Measurements from ENCODE around the gene EPN1.

Gene EPN1

GRCh38 chr19:55646889-55647731 is 27.9 kb upstream of the EPN1 start:
- no peak for DNase-seq (ENCODE audit: low spot score)

- DNase-seq (ENCODE audit: low spot score), result peak; percentile 72
Measured at GRCh38 chr19:55647732-55648584, 27.1 kb upstream of the EPN1 start, which contains the start of gene CCDC106. Gene CCDC106 (plus strand): TSS chr19:55648212. CDS start chr19:55649047, 835 bp downstream.

GRCh38 chr19:55648585-55649267 is 26.3 kb upstream of the EPN1 start:
- no peak for DNase-seq (ENCODE audit: low spot score)

- no peak for DNase-seq (ENCODE audit: low spot score)
Measured at GRCh38 chr19:55649268-55650125, 25.5 kb upstream of the EPN1 start.

DNA sequence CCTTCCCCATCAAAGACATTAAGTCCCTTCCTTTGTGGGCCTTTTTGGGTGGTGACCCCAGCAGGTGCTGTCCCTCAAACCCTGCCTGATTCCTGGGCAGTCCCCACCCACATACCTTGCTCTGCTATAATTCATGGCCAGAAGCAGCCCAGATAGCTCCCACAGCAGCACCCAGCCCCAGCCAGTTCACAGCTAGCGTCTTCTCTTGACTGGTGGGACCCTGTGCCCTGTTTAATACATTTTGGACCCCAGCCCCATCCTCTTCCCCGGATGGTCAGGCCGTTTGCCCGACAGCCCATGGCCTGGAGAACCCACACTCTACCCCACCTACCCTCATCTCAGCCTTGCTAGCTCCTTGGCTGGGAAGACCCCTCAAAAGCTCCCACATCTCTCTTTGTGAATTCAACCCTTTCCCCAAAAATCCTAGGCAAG is 24.9 kb upstream of the EPN1 start:
- DNase-seq (ENCODE audit: low spot score), result no peak

GRCh38 chr19:55650602-55651230 is 24.3 kb upstream of the EPN1 start:
- no peak for DNase-seq (ENCODE audit: low spot score)

DNA sequence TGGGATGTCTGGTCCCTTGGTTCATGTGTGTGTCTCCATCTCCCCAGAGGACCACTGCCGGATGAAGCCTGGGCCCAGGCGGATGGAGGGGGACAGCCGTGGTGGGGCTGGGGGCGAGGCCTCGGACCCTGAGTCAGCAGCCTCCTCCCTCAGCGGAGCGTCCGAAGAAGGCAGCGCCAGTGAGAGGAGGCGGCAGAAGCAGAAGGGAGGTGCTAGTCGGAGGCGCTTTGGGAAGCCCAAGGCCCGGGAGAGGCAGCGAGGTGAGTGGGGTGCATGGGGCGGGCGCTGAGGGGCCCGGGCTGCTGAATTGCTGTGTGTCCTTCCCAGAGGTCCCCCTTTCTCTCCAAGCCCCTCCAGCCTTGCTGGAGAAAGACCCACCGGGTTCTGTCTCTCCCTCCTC is 23.8 kb upstream of the EPN1 start:
- no peak for DNase-seq (ENCODE audit: low spot score)

DNA sequence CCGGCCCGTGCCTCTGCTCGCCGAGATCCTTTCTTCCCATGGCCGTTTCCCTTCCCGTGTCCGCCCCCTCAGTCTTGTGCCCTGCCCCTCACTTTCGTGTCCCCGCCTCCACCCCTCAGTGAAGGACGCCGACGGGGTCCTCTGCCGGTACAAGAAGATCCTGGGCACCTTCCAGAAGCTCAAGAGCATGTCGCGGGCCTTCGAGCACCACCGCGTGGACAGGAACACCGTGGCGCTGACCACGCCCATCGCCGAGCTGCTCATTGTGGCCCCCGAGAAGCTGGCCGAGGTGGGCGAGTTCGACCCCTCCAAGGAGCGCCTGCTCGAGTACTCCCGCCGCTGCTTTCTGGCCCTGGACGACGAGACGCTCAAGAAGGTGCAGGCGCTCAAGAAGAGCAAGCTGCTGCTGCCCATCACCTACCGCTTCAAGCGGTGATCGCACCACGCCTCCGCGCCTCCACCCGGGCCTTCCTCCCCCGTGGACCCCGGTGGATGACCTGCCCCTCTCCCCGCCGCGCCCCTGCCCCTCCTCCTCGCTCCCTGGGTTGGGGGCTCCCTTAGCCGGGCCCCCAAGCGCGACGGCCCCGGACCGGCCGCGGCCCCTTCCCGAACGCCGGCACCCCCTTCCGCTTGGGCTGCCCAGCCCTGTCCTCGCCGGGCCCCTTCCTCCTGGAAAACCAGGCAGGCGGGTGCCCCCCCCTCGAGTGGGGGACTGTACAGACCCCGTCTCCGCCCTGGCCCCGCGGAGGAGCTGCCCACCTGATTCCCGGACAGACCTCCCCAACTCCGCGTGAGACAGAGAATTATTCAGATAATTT is 22.5 kb upstream of the EPN1 start:
- no peak for DNase-seq (ENCODE audit: low spot score)

DNA sequence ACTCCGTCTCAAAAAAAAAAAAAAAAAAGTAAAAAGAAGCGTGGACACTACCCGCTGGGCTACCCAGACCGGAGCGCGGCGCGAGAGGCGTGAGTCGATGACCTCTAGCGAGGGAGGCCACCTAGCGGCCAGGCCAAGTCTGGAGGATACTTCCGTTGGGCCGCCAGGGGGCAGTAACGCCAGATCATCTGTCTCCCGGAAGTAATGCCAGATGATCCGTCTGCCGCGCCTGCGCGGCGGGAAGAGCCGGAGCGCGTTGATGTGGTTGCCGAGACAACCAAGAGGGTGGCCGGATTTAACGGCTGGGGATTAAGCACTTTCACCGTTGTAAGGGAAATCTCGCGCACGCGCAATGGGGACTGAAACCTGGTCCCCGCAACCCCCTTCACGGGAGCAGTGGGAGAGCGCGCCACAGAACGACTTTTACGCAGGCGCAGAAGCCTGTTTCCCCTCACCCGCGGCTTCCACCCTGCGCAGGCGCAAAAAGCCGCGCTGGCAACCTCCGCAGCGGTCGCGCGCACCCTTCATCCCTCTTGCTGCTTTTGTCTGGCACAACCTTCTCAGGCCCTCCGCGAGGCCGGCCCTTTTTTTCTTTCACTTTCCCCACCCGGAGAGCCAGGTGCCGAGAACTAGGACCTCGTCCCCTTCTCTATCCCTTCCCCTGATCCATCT is 21.2 kb upstream of the EPN1 start:
- DNase-seq (ENCODE audit: low spot score), result peak; percentile 97

DNA sequence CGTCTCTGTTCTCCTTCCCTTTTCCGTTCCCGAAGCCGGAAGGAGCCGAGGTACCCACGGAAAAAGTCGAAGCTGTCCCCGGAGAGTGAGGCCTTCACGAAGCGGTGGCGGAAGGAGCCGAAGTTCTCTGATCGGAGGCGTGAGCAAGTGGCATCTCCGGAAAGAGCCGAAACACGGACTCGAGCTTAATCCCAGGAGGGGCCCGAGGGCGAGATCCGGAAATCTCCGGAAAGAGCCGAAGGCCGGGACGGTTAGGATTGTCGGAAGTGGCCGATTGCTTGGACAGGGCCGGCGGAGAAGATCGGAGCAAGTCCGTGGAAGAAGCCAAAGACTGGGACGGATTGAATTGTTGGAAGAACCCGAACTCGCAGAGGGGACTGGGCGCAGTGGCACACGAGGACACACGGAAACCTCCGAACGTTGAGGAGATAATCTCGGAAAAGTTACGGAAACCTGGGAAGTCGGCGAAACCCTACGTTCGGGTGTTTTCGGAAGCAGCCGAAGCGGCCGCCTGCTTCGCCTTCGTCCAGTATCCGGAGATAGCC is 20.6 kb upstream of the EPN1 start:
- peak; percentile 95 for DNase-seq (ENCODE audit: low spot score)

- DNase-seq (ENCODE audit: low spot score), result peak; percentile 99
Measured at GRCh38 chr19:55654868-55655647, 20.0 kb upstream of the EPN1 start, which contains the start of gene U2AF2. Gene U2AF2 (plus strand): TSS chr19:55655035. CDS start chr19:55655105, 70 bp downstream.

GRCh38 chr19:55655648-55656040 is 19.4 kb upstream of the EPN1 start:
- DNase-seq (ENCODE audit: low spot score), result no peak

GRCh38 chr19:55656552-55656951 is 18.5 kb upstream of the EPN1 start:
- DNase-seq (ENCODE audit: low spot score), result no peak

DNA sequence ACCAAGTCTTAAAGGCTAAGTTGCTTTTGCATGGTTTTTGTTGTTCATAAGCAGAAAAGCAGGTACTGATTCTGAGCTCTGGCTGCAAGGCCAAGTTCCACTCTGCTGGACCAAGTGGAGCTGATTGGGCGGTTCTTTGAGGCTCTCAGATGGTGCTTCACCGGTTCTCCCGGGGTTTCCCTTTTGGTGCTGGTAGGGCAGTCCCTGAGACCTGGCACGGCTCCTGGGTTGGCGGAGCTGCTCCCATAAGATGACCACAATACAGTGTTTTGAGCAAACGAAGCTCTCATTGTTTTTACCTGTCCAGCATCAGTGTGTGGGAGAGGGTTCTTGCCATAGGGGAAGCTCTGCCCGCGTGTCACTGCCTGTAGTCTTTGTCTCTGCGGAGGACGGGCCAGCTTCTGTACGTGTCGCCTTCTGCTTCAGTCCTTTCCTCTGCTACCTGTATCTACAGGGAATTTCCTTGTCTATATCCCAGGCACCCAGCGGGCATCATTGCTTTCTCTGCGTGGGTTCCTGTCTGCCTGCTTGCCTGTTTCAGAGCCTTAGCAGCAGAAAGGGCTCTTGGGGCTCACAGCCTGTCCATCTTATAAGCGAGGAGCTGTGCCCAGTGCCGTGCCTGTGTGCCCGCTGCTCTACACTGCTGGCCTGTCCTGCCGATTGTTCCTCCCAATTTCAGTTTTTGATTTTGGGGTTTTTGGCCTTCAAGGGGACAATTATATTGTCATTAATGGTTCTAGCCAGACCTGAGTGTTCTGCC is 17.9 kb upstream of the EPN1 start:
- DNase-seq (ENCODE audit: low spot score), result no peak

- no peak for DNase-seq (ENCODE audit: low spot score)
Measured at GRCh38 chr19:55658846-55659459, 16.1 kb upstream of the EPN1 start.

GRCh38 chr19:55659822-55660221 is 15.2 kb upstream of the EPN1 start:
- DNase-seq (ENCODE audit: low spot score), result no peak

- DNase-seq (ENCODE audit: low spot score), result no peak
Measured at GRCh38 chr19:55660404-55660803, 14.6 kb upstream of the EPN1 start.

Data from AG08396 (cell line).